Measurements from ENCODE around the gene GEMIN4. TPM values are rescaled to one million over a fixed set of nuclear protein-coding genes. Genes with fewer than 3 reads are reported as not detected.
"Not testable (repeated sequence)": the region's sequence is repeated elsewhere in the genome, so short reads cannot be mapped to it uniquely, and the experiment has no call there.

Gene GEMIN4
- polyA plus RNA-seq, 1 donor (not counting 4 experiments of a cell fraction or from before 2014, with no cell fraction given), result 29.5 TPM

GRCh38 chr17:759964-760363 lies 7.9 kb upstream of the GEMIN4 start:
- Histone ChIP-seq H3K9me1 (ENCODE audit: control insufficient read depth, extremely low read depth, insufficient read depth, low read length) (no peaks in the 10 kb centered on the region), H4K20me1 (ENCODE audit: control insufficient read depth, extremely low read depth, insufficient read depth, low read length) (no peaks in the 10 kb centered on the region), H3K4me2 (ENCODE audit: control insufficient read depth, extremely low read depth, insufficient read depth, low read depth, low read length) (no peak overlapping the region), H3K36me3 (ENCODE audit: control insufficient read depth in 2 of 2, extremely low read depth in 1 of 2, insufficient read depth in 2 of 2, low read length in 2 of 2) (peaks cover 22 to 25% of the 10 kb centered on the region in 2 experiments), H3K9me3 (ENCODE audit: control insufficient read depth, low read depth, low read length) (no peaks in the 10 kb centered on the region), H3K79me2 (ENCODE audit: control insufficient read depth, insufficient read depth, low read length) (no peaks in the 10 kb centered on the region), H2AFZ (ENCODE audit: control insufficient read depth, low read length) (no peak overlapping the region), H3K9ac (ENCODE audit: control insufficient read depth, extremely low read depth, insufficient read depth, low read length) (no peak overlapping the region), H3K27ac (ENCODE audit: control insufficient read depth, insufficient read depth, low read length) (no peak overlapping the region), H3K4me1 (ENCODE audit: control insufficient read depth, extremely low read depth, insufficient read depth, low read length) (peaks cover 13% of the 10 kb centered on the region), H3K27me3 (ENCODE audit: control insufficient read depth, extremely low read depth, insufficient read depth, low read length) (no peaks in the 10 kb centered on the region), H3K4me3 (ENCODE audit: control insufficient read depth in 2 of 3, extremely low read depth in 1 of 3, insufficient read depth in 2 of 3, low read depth in 1 of 3, low read length in 3 of 3) (no peak overlapping the region)
- FAIRE-seq (no peak), DNase-seq (ENCODE audit: low read depth, low spot score) (no peak)
- dilution Hi-C loops (cut with MboI; ENCODE audit: extremely low pct_ligation_motif_present, low sequenced_read_pairs), result no loop called here
- TF ChIP-seq CTCF (optimal IDR thresholded peaks at IDR 0.05 in 1 of 3, IDR thresholded peaks at IDR 0.05 in 1 of 3, conservative IDR thresholded peaks at IDR 0.05 in 1 of 3; ENCODE audit: extremely low read depth in 1 of 3, insufficient read depth in 2 of 3, low read length in 3 of 3) (no peak), EZH2 (IDR thresholded peaks at IDR 0.05; ENCODE audit: low read length) (no peak)

GRCh38 chr17:756010-756567 lies 4.0 kb upstream of the GEMIN4 start:
- H3K27ac ChIP-seq (ENCODE audit: control insufficient read depth, insufficient read depth, low read length); H3K27me3 ChIP-seq (ENCODE audit: control insufficient read depth, extremely low read depth, insufficient read depth, low read length); H3K9me3 ChIP-seq (ENCODE audit: control insufficient read depth, low read depth, low read length); H3K9me1 ChIP-seq (ENCODE audit: control insufficient read depth, extremely low read depth, insufficient read depth, low read length); DNase-seq (ENCODE audit: low read depth, low spot score); H4K20me1 ChIP-seq (ENCODE audit: control insufficient read depth, extremely low read depth, insufficient read depth, low read length); FAIRE-seq; dilution Hi-C loops (cut with MboI; ENCODE audit: extremely low pct_ligation_motif_present, low sequenced_read_pairs); H3K9ac ChIP-seq (ENCODE audit: control insufficient read depth, extremely low read depth, insufficient read depth, low read length); H3K79me2 ChIP-seq (ENCODE audit: control insufficient read depth, insufficient read depth, low read length); H3K4me3 ChIP-seq (ENCODE audit: control insufficient read depth in 2 of 3, extremely low read depth in 1 of 3, insufficient read depth in 2 of 3, low read depth in 1 of 3, low read length in 3 of 3): not testable (repeated sequence)
- peak overlapping the region; percentile 20 for H2AFZ ChIP-seq (ENCODE audit: control insufficient read depth, low read length)
- H3K4me1 ChIP-seq (ENCODE audit: control insufficient read depth, extremely low read depth, insufficient read depth, low read length), result peaks cover 19% of the 10 kb centered on the region
- H3K4me2 ChIP-seq (ENCODE audit: control insufficient read depth, extremely low read depth, insufficient read depth, low read depth, low read length), result peak overlapping the region; percentile 42
- peaks cover 17 to 20% of the 10 kb centered on the region in 2 experiments for H3K36me3 ChIP-seq (ENCODE audit: control insufficient read depth in 2 of 2, extremely low read depth in 1 of 2, insufficient read depth in 2 of 2, low read length in 2 of 2)

GRCh38 chr17:755319-755961 lies 3.4 kb upstream of the GEMIN4 start:
- H4K20me1 ChIP-seq (ENCODE audit: control insufficient read depth, extremely low read depth, insufficient read depth, low read length); H3K4me2 ChIP-seq (ENCODE audit: control insufficient read depth, extremely low read depth, insufficient read depth, low read depth, low read length); H3K9me3 ChIP-seq (ENCODE audit: control insufficient read depth, low read depth, low read length); dilution Hi-C loops (cut with MboI; ENCODE audit: extremely low pct_ligation_motif_present, low sequenced_read_pairs); H3K9ac ChIP-seq (ENCODE audit: control insufficient read depth, extremely low read depth, insufficient read depth, low read length); DNase-seq (ENCODE audit: low read depth, low spot score); H3K27ac ChIP-seq (ENCODE audit: control insufficient read depth, insufficient read depth, low read length); H3K9me1 ChIP-seq (ENCODE audit: control insufficient read depth, extremely low read depth, insufficient read depth, low read length); H2AFZ ChIP-seq (ENCODE audit: control insufficient read depth, low read length); H3K27me3 ChIP-seq (ENCODE audit: control insufficient read depth, extremely low read depth, insufficient read depth, low read length); H3K4me3 ChIP-seq (ENCODE audit: control insufficient read depth in 2 of 3, extremely low read depth in 1 of 3, insufficient read depth in 2 of 3, low read depth in 1 of 3, low read length in 3 of 3): not testable (repeated sequence)
- Histone ChIP-seq H3K36me3 (ENCODE audit: control insufficient read depth in 2 of 2, extremely low read depth in 1 of 2, insufficient read depth in 2 of 2, low read length in 2 of 2) (peaks cover 13 to 15% of the 10 kb centered on the region in 2 experiments), H3K79me2 (ENCODE audit: control insufficient read depth, insufficient read depth, low read length) (peaks cover 16% of the 10 kb centered on the region), H3K4me1 (ENCODE audit: control insufficient read depth, extremely low read depth, insufficient read depth, low read length) (peaks cover 25% of the 10 kb centered on the region)
- peak; percentile 57 for FAIRE-seq

Data from keratinocyte (primary cell).